GM12878 (cell line): ENCODE data around the gene COX15. TPM values are rescaled to one million over a fixed set of nuclear protein-coding genes. Genes with fewer than 3 reads are reported as not detected.

Experiments used
- ATAC-seq: fragments of 200-7000 bp; cut with Tn5 transposase; 3 replicates; pipeline ENCODE4 v1.9.1; 2020; ENCODE audit warnings: mild to moderate bottlenecking, moderate library complexity
- BruUV-seq: library from RNA; stranded (reverse); fragments of 400-500 nt; replicated peaks from 2 replicates; lab custom pipeline; 2021; lab: Mats Ljungman, UMichigan
- CTCF ChIA-PET: fragments of 300-600 bp; sonication (Branson Sonifier 250); formaldehyde crosslinking; extraction: SDS; loops from one replicate; lab custom pipeline; 2021; ENCODE audit warnings: inconsistent platforms; lab: Yijun Ruan, JAX
- POLR2A ChIA-PET: fragments of 350-600 bp; formaldehyde crosslinking; extraction: SDS; loops from one replicate; lab custom pipeline; 2021; ENCODE audit warnings: inconsistent platforms; lab: Charles Lee
- RAD21 ChIA-PET: fragments of 300-600 bp; sonication (Branson Sonifier 250); formaldehyde crosslinking; loops from one replicate; lab custom pipeline; 2023; ENCODE audit warnings: antibody characterized with exemption; ENCODE audit not compliant: unreplicated experiment; lab: Charles Lee
- SMC1A ChIA-PET: fragments of 300-600 bp; sonication (Branson Sonifier 250); formaldehyde crosslinking; loops from one replicate; lab custom pipeline; 2023; ENCODE audit not compliant: unreplicated experiment, uncharacterized antibody; lab: Charles Lee
- DNase-seq: peaks from one replicate; pipeline ENCODE4 v3.0.0-alpha.2; 2011; ENCODE audit warnings: low read depth, low spot score
- FAIRE-seq: peaks from 3 replicates; lab custom pipeline; 2011; peaks lifted over from hg19 to GRCh38; lab: Jason Lieb, UNC
- H2AFZ ChIP-seq: 2 replicates; pipeline ENCODE4 v1.6.0; 2011; ENCODE audit warnings: low read depth, low read length, control low read depth; ENCODE audit not compliant: control insufficient read depth
- H3K27ac ChIP-seq: 2 replicates; pipeline ENCODE4 v1.5.1; 2011; ENCODE audit warnings: control low read depth; ENCODE audit not compliant: control insufficient read depth, insufficient read depth
- H3K27me3 ChIP-seq, 2 experiments: replicated peaks in 1 of 2; 2 replicates each; pipeline versions ENCODE4 v1.6.0 to v1.6.1; 2011; ENCODE audit warnings: low read length in 1 of 2; ENCODE audit not compliant: control insufficient read depth in 2 of 2, insufficient read depth in 2 of 2
- H3K36me3 ChIP-seq, 2 experiments: 2 replicates each; pipeline ENCODE4 v1.5.1; 2011; ENCODE audit warnings: low read length in 1 of 2; ENCODE audit not compliant: control insufficient read depth in 2 of 2, insufficient read depth in 2 of 2
- H3K4me1 ChIP-seq: 2 replicates; pipeline ENCODE4 v1.6.1; 2011; ENCODE audit warnings: mild to moderate bottlenecking, low read length, moderate library complexity, mixed read lengths; ENCODE audit not compliant: control insufficient read depth, insufficient read depth
- H3K4me2 ChIP-seq: 2 replicates; pipeline ENCODE4 v1.6.0; 2011; ENCODE audit warnings: control low read depth; ENCODE audit not compliant: control insufficient read depth, insufficient read depth
- H3K4me3 ChIP-seq: fragments of 200-600 bp; sonication (generic); 2 replicates; pipeline ENCODE4 v1.5.1; 2016
- H3K79me2 ChIP-seq: 2 replicates; pipeline ENCODE4 v1.6.0; 2011; ENCODE audit warnings: low read length; ENCODE audit not compliant: control insufficient read depth, insufficient read depth
- H3K9ac ChIP-seq: 2 replicates; pipeline ENCODE4 v1.8.0; 2011; ENCODE audit warnings: low read length, control low read depth, mixed read lengths; ENCODE audit not compliant: control insufficient read depth, insufficient read depth
- H3K9me3 ChIP-seq: replicated peaks from 3 replicates; pipeline ENCODE4 v1.5.1; 2011; ENCODE audit warnings: mild to moderate bottlenecking, low read length; ENCODE audit not compliant: control insufficient read depth, insufficient read depth
- H4K20me1 ChIP-seq: 2 replicates; pipeline ENCODE4 v1.6.0; 2011; ENCODE audit not compliant: control insufficient read depth, insufficient read depth
- ATF7 ChIP-seq: fragments of 450-650 bp; IDR thresholded peaks from 2 replicates; pipeline ENCODE4 v1.6.1; 2016; ENCODE audit warnings: low read depth, mild to moderate bottlenecking
- CHD1 ChIP-seq: IDR thresholded peaks from 2 replicates; pipeline ENCODE4 v1.6.1; 2012; ENCODE audit warnings: low read depth, low read length, improper control_type of control experiment
- HDAC2 ChIP-seq: fragments of 200-600 bp; sonication (generic); IDR thresholded peaks from 2 replicates; pipeline ENCODE4 v1.6.1; 2017
- NR2C2 ChIP-seq: IDR thresholded peaks from 2 replicates; pipeline ENCODE4 v1.6.1; 2011; ENCODE audit warnings: borderline replicate concordance, low read depth; ENCODE audit not compliant: control insufficient read depth, insufficient read length
- POLR2AphosphoS5 ChIP-seq: IDR thresholded peaks from 2 replicates; pipeline ENCODE4 v1.6.1; 2011; ENCODE audit warnings: mild to moderate bottlenecking, low read length, inconsistent platforms
- SUPT20H ChIP-seq: IDR thresholded peaks from 2 replicates; pipeline ENCODE4 v1.6.1; 2011; ENCODE audit warnings: low read depth, mild to moderate bottlenecking, low read length, moderate library complexity, borderline replicate concordance; ENCODE audit not compliant: control insufficient read depth
- TARDBP ChIP-seq: IDR thresholded peaks from 2 replicates; pipeline ENCODE4 v1.6.1; 2016; ENCODE audit warnings: borderline replicate concordance
- WGBS: methylation state at CpG from one replicate; pipeline ENCODE4 v1.1.6; 2016; ENCODE audit warnings: low lambda C conversion rate; ENCODE audit not compliant: insufficient replicate concordance, insufficient coverage; ENCODE audit errors: missing lambda C conversion rate; 5-methylcytosine and 5-hydroxymethylcytosine counted together
- in situ Hi-C: fragments of 300-500 bp; cut with MboI; formaldehyde crosslinking; loops from 9 replicates; pipeline ENCODE4 v1.14.3; 2018; ENCODE audit warnings: mixed read lengths
- intact Hi-C: fragments of 100-400 bp; cut with micrococcal nuclease; formaldehyde crosslinking; loops from one replicate; pipeline ENCODE4 v1.14.2; 2022; ENCODE audit not compliant: unreplicated experiment
- polyA plus RNA-seq, 11 experiments: library from polyadenylated mRNA; depleted of rRNA in 4 of 11; unstranded in 6 of 11; stranded (reverse) in 5 of 11; fragments of >200 nt; fragmentation: Nextera tagmentation in 4 of 11; fragmentation: Illumina TruSeq in 1 of 11; extraction: Ambion mirVana in 4 of 11; extraction: Trizol in 1 of 11; gene quantifications; 1 replicate in 1 of 11; 2 replicates in 10 of 11; pipeline versions ENCODE4 v1.2.1 to v1.2.3, GENCODE V29; 2011 to 2016; ENCODE audit warnings: inconsistent platforms in 2 of 11, missing spikeins in 2 of 11, low read depth in 1 of 11
- total RNA-seq, 4 experiments: library from RNA; depleted of rRNA in 3 of 4; stranded (reverse); fragments of >200 nt in 3 of 4; fragmentation: Illumina TruSeq in 1 of 4; extraction: Trizol in 1 of 4; gene quantifications; 2 replicates each; pipeline versions ENCODE4 v1.2.1 to v1.2.3, GENCODE V29; 2013 to 2021
- TF ChIP-seq, protein P1 (sequence below): fragments of 450-650 bp; IDR thresholded peaks from 2 replicates; pipeline ENCODE4 v1.6.1; 2017; ENCODE audit warnings: mild to moderate bottlenecking, low read depth, inconsistent platforms; ENCODE audit not compliant: poor library complexity, severe bottlenecking
- TF ChIP-seq, protein P2 (sequence below): fragments of 450-650 bp; IDR thresholded peaks from 2 replicates; pipeline ENCODE4 v1.6.1; 2017; ENCODE audit warnings: antibody characterized with exemption, mild to moderate bottlenecking, moderate library complexity
- TF ChIP-seq, protein P3 (sequence below): fragments of 150-350 bp; IDR thresholded peaks from 2 replicates; pipeline ENCODE4 v1.6.1; 2014; ENCODE audit warnings: mild to moderate bottlenecking, low read depth, low read length

The COX15 gene
- total and polyA plus RNA-seq, 10 of the 15 experiments (the other 5 are each of a cell fraction or from before 2014, with no cell fraction given): 30.2 to 50.7 (median 38.3) TPM

DNA sequence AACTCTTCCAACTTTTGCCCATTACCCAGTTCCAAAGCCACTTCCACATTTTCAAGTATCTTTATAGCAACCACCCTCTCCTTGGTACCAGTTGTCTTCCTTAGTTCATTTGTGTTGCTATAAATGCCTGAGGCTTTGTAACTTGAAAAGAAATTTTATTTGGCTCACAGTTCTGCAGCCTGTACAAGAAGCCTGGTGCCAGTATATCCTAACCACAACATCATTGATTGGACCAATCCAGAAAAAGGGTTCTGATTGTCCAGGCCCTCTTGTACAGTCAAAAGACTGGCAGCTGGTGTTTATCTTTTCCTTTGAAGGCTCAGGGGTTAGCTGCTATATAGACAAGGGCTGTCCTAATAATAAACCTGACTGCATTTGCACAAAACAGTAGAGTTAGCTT, 29.4 kb upstream of the COX15 start:
- RAD21 ChIA-PET: no interaction called here
- peaks cover 3 to 4% of the 10 kb centered on the region in 2 experiments; a peak in 2 of 4 replicates for H3K36me3 ChIP-seq
- H3K4me3 ChIP-seq: no peak overlapping the region
- H3K79me2 ChIP-seq: no peaks in the 10 kb centered on the region
- ATAC-seq (no peak), DNase-seq (no peak), FAIRE-seq (no peak)
- TF ChIP-seq CHD1 (no peak), SUPT20H (no peak), HDAC2 (no peak), TARDBP (no peak)
- H2AFZ ChIP-seq: no peak overlapping the region
- in situ Hi-C loops (no loop called here), intact Hi-C loops (no loop called here)
- no peaks in the 10 kb centered on the region for H4K20me1 ChIP-seq
- CTCF ChIA-PET: no interaction called here
- SMC1A ChIA-PET: no interaction called here
- BruUV-seq: no TSS peak
- H3K27ac ChIP-seq: no peak overlapping the region
- H3K9ac ChIP-seq: no peak overlapping the region
- no peak overlapping the region for H3K4me2 ChIP-seq
- H3K4me1 ChIP-seq: peaks cover 14% of the 10 kb centered on the region
- H3K9me3 ChIP-seq: no peaks in the 10 kb centered on the region; the same call in 1 of the 3 replicates
- POLR2A ChIA-PET: interaction anchor here (0.6 kb wide), 1 partner anchor 19 kb away, joined by 3 read pairs; no protein-coding TSS in a partner anchor
- H3K27me3 ChIP-seq: no peaks in the 10 kb centered on the region

DNA sequence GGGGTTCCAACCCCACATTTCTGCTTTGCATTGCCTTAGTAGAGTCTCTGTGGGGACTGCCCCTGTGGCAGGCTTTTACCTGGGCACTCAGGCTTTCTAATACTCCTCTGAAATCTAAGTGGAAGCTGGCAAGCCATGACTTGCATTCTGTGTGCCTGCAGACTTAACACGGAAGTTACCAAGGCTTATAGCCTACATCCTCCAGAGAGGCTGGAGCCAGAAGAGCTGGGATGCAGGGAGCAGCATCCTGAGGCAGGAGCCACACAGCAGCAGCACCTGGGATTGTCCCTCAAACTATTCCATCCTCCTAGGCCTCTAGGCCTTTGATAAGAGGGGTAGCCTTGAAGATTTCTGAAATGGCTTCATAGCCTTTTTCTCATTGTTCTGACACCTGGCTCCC, 28.4 kb upstream of the COX15 start:
- no peak for FAIRE-seq
- H3K4me2 ChIP-seq: no peak overlapping the region
- no peak overlapping the region for H2AFZ ChIP-seq
- no peaks in the 10 kb centered on the region for H3K27me3 ChIP-seq
- ChIA-PET RAD21 (no interaction called here), SMC1A (no interaction called here), CTCF (no interaction called here), POLR2A (no interaction called here)
- no peak for ATAC-seq
- DNase-seq: no peak
- H3K4me3 ChIP-seq: no peak overlapping the region
- in situ Hi-C loops: no loop called here
- no peaks in the 10 kb centered on the region for H4K20me1 ChIP-seq
- no peaks in the 10 kb centered on the region; the same call in 1 of the 3 replicates for H3K9me3 ChIP-seq
- peaks cover 5% of the 10 kb centered on the region for H3K4me1 ChIP-seq
- BruUV-seq: no TSS peak
- H3K9ac ChIP-seq: no peak overlapping the region
- H3K79me2 ChIP-seq: no peaks in the 10 kb centered on the region
- WGBS: 100% methylated on average over 1 of the region's 1 CpG
- intact Hi-C loops: no loop called here
- H3K27ac ChIP-seq: no peak overlapping the region
- peaks cover 3 to 8% of the 10 kb centered on the region in 2 experiments; a peak in 2 of 4 replicates for H3K36me3 ChIP-seq
- TF ChIP-seq, protein P1, sequence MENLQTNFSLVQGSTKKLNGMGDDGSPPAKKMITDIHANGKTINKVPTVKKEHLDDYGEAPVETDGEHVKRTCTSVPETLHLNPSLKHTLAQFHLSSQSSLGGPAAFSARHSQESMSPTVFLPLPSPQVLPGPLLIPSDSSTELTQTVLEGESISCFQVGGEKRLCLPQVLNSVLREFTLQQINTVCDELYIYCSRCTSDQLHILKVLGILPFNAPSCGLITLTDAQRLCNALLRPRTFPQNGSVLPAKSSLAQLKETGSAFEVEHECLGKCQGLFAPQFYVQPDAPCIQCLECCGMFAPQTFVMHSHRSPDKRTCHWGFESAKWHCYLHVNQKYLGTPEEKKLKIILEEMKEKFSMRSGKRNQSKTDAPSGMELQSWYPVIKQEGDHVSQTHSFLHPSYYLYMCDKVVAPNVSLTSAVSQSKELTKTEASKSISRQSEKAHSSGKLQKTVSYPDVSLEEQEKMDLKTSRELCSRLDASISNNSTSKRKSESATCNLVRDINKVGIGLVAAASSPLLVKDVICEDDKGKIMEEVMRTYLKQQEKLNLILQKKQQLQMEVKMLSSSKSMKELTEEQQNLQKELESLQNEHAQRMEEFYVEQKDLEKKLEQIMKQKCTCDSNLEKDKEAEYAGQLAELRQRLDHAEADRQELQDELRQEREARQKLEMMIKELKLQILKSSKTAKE: no peak
- TF ChIP-seq NR2C2 (no peak), ATF7 (no peak), POLR2AphosphoS5 (no peak)
- TF ChIP-seq, protein P2, sequence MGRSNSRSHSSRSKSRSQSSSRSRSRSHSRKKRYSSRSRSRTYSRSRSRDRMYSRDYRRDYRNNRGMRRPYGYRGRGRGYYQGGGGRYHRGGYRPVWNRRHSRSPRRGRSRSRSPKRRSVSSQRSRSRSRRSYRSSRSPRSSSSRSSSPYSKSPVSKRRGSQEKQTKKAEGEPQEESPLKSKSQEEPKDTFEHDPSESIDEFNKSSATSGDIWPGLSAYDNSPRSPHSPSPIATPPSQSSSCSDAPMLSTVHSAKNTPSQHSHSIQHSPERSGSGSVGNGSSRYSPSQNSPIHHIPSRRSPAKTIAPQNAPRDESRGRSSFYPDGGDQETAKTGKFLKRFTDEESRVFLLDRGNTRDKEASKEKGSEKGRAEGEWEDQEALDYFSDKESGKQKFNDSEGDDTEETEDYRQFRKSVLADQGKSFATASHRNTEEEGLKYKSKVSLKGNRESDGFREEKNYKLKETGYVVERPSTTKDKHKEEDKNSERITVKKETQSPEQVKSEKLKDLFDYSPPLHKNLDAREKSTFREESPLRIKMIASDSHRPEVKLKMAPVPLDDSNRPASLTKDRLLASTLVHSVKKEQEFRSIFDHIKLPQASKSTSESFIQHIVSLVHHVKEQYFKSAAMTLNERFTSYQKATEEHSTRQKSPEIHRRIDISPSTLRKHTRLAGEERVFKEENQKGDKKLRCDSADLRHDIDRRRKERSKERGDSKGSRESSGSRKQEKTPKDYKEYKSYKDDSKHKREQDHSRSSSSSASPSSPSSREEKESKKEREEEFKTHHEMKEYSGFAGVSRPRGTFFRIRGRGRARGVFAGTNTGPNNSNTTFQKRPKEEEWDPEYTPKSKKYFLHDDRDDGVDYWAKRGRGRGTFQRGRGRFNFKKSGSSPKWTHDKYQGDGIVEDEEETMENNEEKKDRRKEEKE: no peak
- TF ChIP-seq, protein P3, sequence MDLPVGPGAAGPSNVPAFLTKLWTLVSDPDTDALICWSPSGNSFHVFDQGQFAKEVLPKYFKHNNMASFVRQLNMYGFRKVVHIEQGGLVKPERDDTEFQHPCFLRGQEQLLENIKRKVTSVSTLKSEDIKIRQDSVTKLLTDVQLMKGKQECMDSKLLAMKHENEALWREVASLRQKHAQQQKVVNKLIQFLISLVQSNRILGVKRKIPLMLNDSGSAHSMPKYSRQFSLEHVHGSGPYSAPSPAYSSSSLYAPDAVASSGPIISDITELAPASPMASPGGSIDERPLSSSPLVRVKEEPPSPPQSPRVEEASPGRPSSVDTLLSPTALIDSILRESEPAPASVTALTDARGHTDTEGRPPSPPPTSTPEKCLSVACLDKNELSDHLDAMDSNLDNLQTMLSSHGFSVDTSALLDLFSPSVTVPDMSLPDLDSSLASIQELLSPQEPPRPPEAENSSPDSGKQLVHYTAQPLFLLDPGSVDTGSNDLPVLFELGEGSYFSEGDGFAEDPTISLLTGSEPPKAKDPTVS: no peak
